DND-41 (cell line): Measurements from ENCODE around the gene ZNF620.

Experiments
- EZH2 ChIP-seq: IDR thresholded peaks from 3 replicates; pipeline ENCODE4 v1.6.1; 2012; ENCODE audit warnings: borderline replicate concordance, low read depth, mild to moderate bottlenecking, moderate library complexity, low read length, inconsistent platforms; ENCODE audit not compliant: severe bottlenecking
- TF ChIP-seq, protein P1 (sequence below): IDR thresholded peaks from 2 replicates; pipeline ENCODE4 v1.5.1; 2012; ENCODE audit warnings: borderline replicate concordance, low read length, moderate library complexity, mild to moderate bottlenecking; ENCODE audit not compliant: poor library complexity, severe bottlenecking; ENCODE audit errors: extremely low read depth

DNA sequence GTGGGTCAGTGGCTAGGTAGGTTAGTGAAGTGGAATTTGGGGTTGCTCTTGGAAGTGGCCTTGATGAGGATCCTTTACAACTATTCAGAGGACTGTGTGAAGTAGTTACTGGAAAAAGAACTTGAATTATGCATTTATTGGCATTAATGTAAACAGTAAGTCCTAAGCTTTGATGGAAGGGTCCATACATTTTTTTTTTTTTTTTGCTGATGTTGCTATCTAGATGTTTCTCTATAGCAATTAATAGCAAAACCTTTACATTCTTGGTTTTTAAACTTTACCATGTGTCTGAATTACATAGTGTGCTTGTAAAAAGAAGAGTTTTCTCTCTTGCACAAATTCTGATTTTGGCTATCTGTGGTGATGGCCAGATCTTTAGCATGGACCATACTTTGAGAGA, 28.4 kb downstream of the ZNF620 start:
- TF ChIP-seq, protein P1, sequence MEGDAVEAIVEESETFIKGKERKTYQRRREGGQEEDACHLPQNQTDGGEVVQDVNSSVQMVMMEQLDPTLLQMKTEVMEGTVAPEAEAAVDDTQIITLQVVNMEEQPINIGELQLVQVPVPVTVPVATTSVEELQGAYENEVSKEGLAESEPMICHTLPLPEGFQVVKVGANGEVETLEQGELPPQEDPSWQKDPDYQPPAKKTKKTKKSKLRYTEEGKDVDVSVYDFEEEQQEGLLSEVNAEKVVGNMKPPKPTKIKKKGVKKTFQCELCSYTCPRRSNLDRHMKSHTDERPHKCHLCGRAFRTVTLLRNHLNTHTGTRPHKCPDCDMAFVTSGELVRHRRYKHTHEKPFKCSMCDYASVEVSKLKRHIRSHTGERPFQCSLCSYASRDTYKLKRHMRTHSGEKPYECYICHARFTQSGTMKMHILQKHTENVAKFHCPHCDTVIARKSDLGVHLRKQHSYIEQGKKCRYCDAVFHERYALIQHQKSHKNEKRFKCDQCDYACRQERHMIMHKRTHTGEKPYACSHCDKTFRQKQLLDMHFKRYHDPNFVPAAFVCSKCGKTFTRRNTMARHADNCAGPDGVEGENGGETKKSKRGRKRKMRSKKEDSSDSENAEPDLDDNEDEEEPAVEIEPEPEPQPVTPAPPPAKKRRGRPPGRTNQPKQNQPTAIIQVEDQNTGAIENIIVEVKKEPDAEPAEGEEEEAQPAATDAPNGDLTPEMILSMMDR: no peak
- TF ChIP-seq EZH2: no peak
